ENCODE measurements around the gene EOMES.

DNA sequence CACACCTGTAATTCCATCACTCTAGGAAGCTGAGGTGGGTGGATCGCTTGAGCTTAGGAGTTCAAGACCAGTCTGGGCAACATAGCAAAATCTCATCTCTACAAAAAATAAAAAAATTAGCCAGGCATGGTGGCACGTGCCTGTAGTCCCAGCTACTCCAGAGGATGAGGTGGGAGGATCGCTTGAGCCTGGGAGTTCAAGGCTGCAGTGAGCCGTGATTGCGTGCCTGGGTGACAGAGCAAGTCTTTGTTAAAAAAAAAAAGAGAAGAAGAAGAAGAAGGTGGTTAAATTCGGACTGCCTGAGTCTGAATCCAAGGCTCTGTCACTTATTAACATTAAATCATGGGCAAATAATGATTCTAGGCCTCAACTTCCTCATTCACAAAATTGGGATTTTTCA, 51.0 kb downstream of the EOMES start:
- TF ChIP-seq, protein P1, sequence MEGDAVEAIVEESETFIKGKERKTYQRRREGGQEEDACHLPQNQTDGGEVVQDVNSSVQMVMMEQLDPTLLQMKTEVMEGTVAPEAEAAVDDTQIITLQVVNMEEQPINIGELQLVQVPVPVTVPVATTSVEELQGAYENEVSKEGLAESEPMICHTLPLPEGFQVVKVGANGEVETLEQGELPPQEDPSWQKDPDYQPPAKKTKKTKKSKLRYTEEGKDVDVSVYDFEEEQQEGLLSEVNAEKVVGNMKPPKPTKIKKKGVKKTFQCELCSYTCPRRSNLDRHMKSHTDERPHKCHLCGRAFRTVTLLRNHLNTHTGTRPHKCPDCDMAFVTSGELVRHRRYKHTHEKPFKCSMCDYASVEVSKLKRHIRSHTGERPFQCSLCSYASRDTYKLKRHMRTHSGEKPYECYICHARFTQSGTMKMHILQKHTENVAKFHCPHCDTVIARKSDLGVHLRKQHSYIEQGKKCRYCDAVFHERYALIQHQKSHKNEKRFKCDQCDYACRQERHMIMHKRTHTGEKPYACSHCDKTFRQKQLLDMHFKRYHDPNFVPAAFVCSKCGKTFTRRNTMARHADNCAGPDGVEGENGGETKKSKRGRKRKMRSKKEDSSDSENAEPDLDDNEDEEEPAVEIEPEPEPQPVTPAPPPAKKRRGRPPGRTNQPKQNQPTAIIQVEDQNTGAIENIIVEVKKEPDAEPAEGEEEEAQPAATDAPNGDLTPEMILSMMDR (IDR thresholded peaks at IDR 0.05), result no peak
- TF ChIP-seq POLR2A (IDR thresholded peaks at IDR 0.05), result no peak
